Skin epidermis (tissue), 12 donors: Measurements from ENCODE around the gene GDF11.

Source experiments
- H3K27ac ChIP-seq, 21 experiments: fragments of 200-600 bp; sonication (generic) in 11 of 21; one replicate each; pipeline ENCODE4 v1.5.0; 2020; ENCODE audit warnings: mild to moderate bottlenecking in 3 of 21, inconsistent platforms in 2 of 21, moderate library complexity in 2 of 21
- H3K4me3 ChIP-seq, 7 experiments: fragments of 200-600 bp; sonication (generic) in 2 of 7; one replicate each; pipeline ENCODE4 v1.5.0; 2020; ENCODE audit warnings: inconsistent platforms in 2 of 7, mild to moderate bottlenecking in 2 of 7, moderate library complexity in 1 of 7

GDF11 gene

GRCh38 chr12:55720894-55721444 is 22.0 kb upstream of the GDF11 start:
- Histone ChIP-seq H3K27ac (peak overlapping the region in 17 of 21 experiments; percentile 2 to 91 (median 37)), H3K4me3 (peak overlapping the region in 1 of 7 experiments; percentile 1)

GRCh38 chr12:55721601-55722213 is 21.2 kb upstream of the GDF11 start:
- peak overlapping the region in 1 of 7 experiments; percentile 1 for H3K4me3 ChIP-seq
- peak overlapping the region in 15 of 21 experiments; percentile 1 to 86 (median 42) for H3K27ac ChIP-seq

GRCh38 chr12:55722948-55723347 is 20.0 kb upstream of the GDF11 start:
- H3K27ac ChIP-seq = no peak overlapping the region
- no peak overlapping the region for H3K4me3 ChIP-seq

- H3K4me3 ChIP-seq = no peak overlapping the region
- H3K27ac ChIP-seq = peak overlapping the region in 2 of 21 experiments; percentile 11 to 27
Observed at GRCh38 chr12:55723516-55724225, 19.3 kb upstream of the GDF11 start.

- peak overlapping the region in 2 of 21 experiments; percentile 11 to 29 for H3K27ac ChIP-seq
- H3K4me3 ChIP-seq = no peak overlapping the region
Observed at GRCh38 chr12:55724226-55724939, 18.5 kb upstream of the GDF11 start.

- Histone ChIP-seq H3K27ac (peak overlapping the region in 1 of 21 experiments; percentile 29), H3K4me3 (no peak overlapping the region)
Observed at GRCh38 chr12:55724940-55725309, 18.0 kb upstream of the GDF11 start.

GRCh38 chr12:55725556-55725955 is 17.4 kb upstream of the GDF11 start:
- H3K4me3 ChIP-seq = no peak overlapping the region
- peak overlapping the region in 1 of 21 experiments; percentile 12 for H3K27ac ChIP-seq

- Histone ChIP-seq H3K4me3 (peak overlapping the region; percentile 68 to 92 (median 78)), H3K27ac (peak overlapping the region in 19 of 21 experiments; percentile 14 to 100 (median 98))
Observed at GRCh38 chr12:55726971-55727370, 16.0 kb upstream of the GDF11 start.

GRCh38 chr12:55727643-55728185 is 15.2 kb upstream of the GDF11 start:
- Histone ChIP-seq H3K4me3 (peak overlapping the region; percentile 68 to 92 (median 78)), H3K27ac (peak overlapping the region; percentile 87 to 100 (median 98))

GRCh38 chr12:55728186-55728938 is 14.6 kb upstream of the GDF11 start:
- H3K4me3 ChIP-seq = peak overlapping the region; percentile 68 to 92 (median 78)
- peak overlapping the region; percentile 87 to 100 (median 98) for H3K27ac ChIP-seq

GRCh38 chr12:55728939-55729818 is 13.7 kb upstream of the GDF11 start, which contains the start of gene CD63:
TSS of gene CD63 (minus strand) at chr12:55729009. CDS start at chr12:55728341, 668 bp downstream.
- H3K4me3 ChIP-seq = peak within 1 kb of the TSS; percentile 68 to 92 (median 78)
- peak within 1 kb of the TSS; percentile 87 to 100 (median 98) for H3K27ac ChIP-seq

- peak overlapping the region; percentile 87 to 100 (median 98) for H3K27ac ChIP-seq
- H3K4me3 ChIP-seq = peak overlapping the region; percentile 68 to 92 (median 78)
Observed at GRCh38 chr12:55729819-55730818, 12.8 kb upstream of the GDF11 start.

- H3K27ac ChIP-seq = peak overlapping the region in 1 of 21 experiments; percentile 13
Observed at GRCh38 chr12:55732288-55732687, 10.6 kb upstream of the GDF11 start.

GRCh38 chr12:55733021-55733555 is 9.8 kb upstream of the GDF11 start:
- Histone ChIP-seq H3K4me3 (no peak overlapping the region), H3K27ac (no peak overlapping the region)

More at GRCh38 chr12:55732288-55732687, 10.6 kb upstream of the GDF11 start:
- no peak overlapping the region for H3K4me3 ChIP-seq

- H3K4me3 ChIP-seq = no peak overlapping the region
Observed at GRCh38 chr12:55733858-55734257, 9.1 kb upstream of the GDF11 start.

GRCh38 chr12:55734595-55734994 is 8.3 kb upstream of the GDF11 start:
- Histone ChIP-seq H3K27ac (no peak overlapping the region), H3K4me3 (no peak overlapping the region)

More at GRCh38 chr12:55733858-55734257, 9.1 kb upstream of the GDF11 start:
- H3K27ac ChIP-seq = no peak overlapping the region
